GM23338 (cell line): Measurements from ENCODE around the gene CNTNAP2. TPM values are rescaled to one million over a fixed set of nuclear protein-coding genes. Genes with fewer than 3 reads are reported as not detected.

Source experiments
- ATAC-seq: fragments of 200-7000 bp; cut with Tn5 transposase; 3 replicates; pipeline ENCODE4 v1.9.1; 2020
- DNase-seq: peaks from one replicate; pipeline ENCODE4 v3.0.0-alpha.2; 2015; ENCODE audit warnings: low spot score
- H2AFZ ChIP-seq: fragments of 200-600 bp; sonication (generic); 2 replicates; pipeline ENCODE4 v1.8.0; 2016; ENCODE audit warnings: antibody characterized with exemption, mild to moderate bottlenecking, moderate library complexity
- H3F3A ChIP-seq: fragments of 200-600 bp; sonication (generic); replicated peaks from 2 replicates; pipeline ENCODE4 v1.8.0; 2017; ENCODE audit warnings: antibody characterized with exemption, mixed run types, low read depth
- H3K27ac ChIP-seq: fragments of 200-600 bp; sonication (generic); 2 replicates; pipeline ENCODE4 v1.6.1; 2016; ENCODE audit warnings: low read depth
- H3K27me3 ChIP-seq: fragments of 200-600 bp; sonication (generic); 2 replicates; pipeline ENCODE4 v1.8.0; 2016; ENCODE audit warnings: mild to moderate bottlenecking, mixed run types, moderate library complexity; ENCODE audit not compliant: insufficient read depth
- H3K36me3 ChIP-seq: fragments of 200-600 bp; sonication (generic); 2 replicates; pipeline ENCODE4 v1.8.0; 2016; ENCODE audit warnings: mild to moderate bottlenecking; ENCODE audit not compliant: insufficient read depth
- H3K4me1 ChIP-seq: fragments of 200-600 bp; sonication (generic); 2 replicates; pipeline ENCODE4 v1.8.0; 2016; ENCODE audit warnings: mild to moderate bottlenecking, moderate library complexity; ENCODE audit not compliant: insufficient read depth
- H3K4me2 ChIP-seq: fragments of 200-600 bp; sonication (generic); 2 replicates; pipeline ENCODE4 v1.7.1; 2017; ENCODE audit warnings: mixed run types
- H3K4me3 ChIP-seq: fragments of 200-600 bp; sonication (generic); 2 replicates; pipeline ENCODE4 v1.6.1; 2016; ENCODE audit warnings: mixed run types
- H3K79me2 ChIP-seq: fragments of 200-600 bp; sonication (generic); replicated peaks from 2 replicates; pipeline ENCODE4 v1.8.0; 2017; ENCODE audit warnings: mild to moderate bottlenecking; ENCODE audit not compliant: insufficient read depth
- H3K9me2 ChIP-seq: fragments of 200-600 bp; sonication (generic); 2 replicates; pipeline ENCODE4 v1.8.0; 2017; ENCODE audit not compliant: insufficient read depth
- H4K20me1 ChIP-seq: fragments of 200-600 bp; sonication (generic); replicated peaks from 2 replicates; pipeline ENCODE4 v1.8.0; 2017; ENCODE audit warnings: mild to moderate bottlenecking; ENCODE audit not compliant: insufficient read depth
- H3K27ac Mint-ChIP-seq: 2 replicates; pipeline ENCODE4 v1.8.0; 2020; ENCODE audit warnings: inconsistent platforms, mild to moderate bottlenecking, moderate library complexity, mixed read lengths
- H3K27me3 Mint-ChIP-seq: 3 replicates; pipeline ENCODE4 v1.8.0; 2022; ENCODE audit warnings: low read depth, mild to moderate bottlenecking, moderate library complexity, mixed read lengths, inconsistent platforms; ENCODE audit not compliant: insufficient read depth, poor library complexity
- H3K36me3 Mint-ChIP-seq: 3 replicates; pipeline ENCODE4 v1.8.0; 2021; ENCODE audit warnings: low read depth, mild to moderate bottlenecking, inconsistent platforms, moderate library complexity, mixed read lengths
- H3K4me1 Mint-ChIP-seq: 3 replicates; pipeline ENCODE4 v1.8.0; 2020; ENCODE audit warnings: mild to moderate bottlenecking, inconsistent platforms, mixed read lengths
- H3K4me3 Mint-ChIP-seq: 3 replicates; pipeline ENCODE4 v1.8.0; 2021; ENCODE audit warnings: moderate library complexity, mild to moderate bottlenecking, inconsistent platforms, mixed read lengths
- H3K9me3 Mint-ChIP-seq: 3 replicates; pipeline ENCODE4 v1.8.0; 2020; ENCODE audit warnings: moderate library complexity, mild to moderate bottlenecking, inconsistent platforms, mixed read lengths
- CREB1 ChIP-seq: fragments of 250-450 bp; sonication (Bioruptor Pico); IDR thresholded peaks from 2 replicates; pipeline ENCODE4 v1.5.0; 2020; ENCODE audit warnings: low read depth, mild to moderate bottlenecking, moderate library complexity
- EZH2phosphoT487 ChIP-seq: fragments of 200-600 bp; sonication (generic); IDR thresholded peaks from one replicate; pipeline ENCODE4 v1.8.1; 2018; ENCODE audit warnings: antibody characterized with exemption; ENCODE audit not compliant: unreplicated experiment
- JUNB ChIP-seq: IDR thresholded peaks from one replicate; pipeline ENCODE4 v1.6.1; 2016; ENCODE audit warnings: antibody characterized with exemption; ENCODE audit not compliant: unreplicated experiment
- NANOG ChIP-seq: IDR thresholded peaks from 2 replicates; pipeline ENCODE4 v1.6.1; 2016; ENCODE audit warnings: antibody characterized with exemption, borderline replicate concordance
- POLR2AphosphoS5 ChIP-seq: IDR thresholded peaks from 2 replicates; pipeline ENCODE4 v1.6.1; 2016; ENCODE audit warnings: antibody characterized with exemption, low read depth
- STAT1 ChIP-seq: IDR thresholded peaks from one replicate; pipeline ENCODE4 v1.6.1; 2016; ENCODE audit warnings: antibody characterized with exemption; ENCODE audit not compliant: unreplicated experiment
- ZNF114 ChIP-seq: fragments of 250-450 bp; sonication (Bioruptor Pico); IDR thresholded peaks from 2 replicates; pipeline ENCODE4 v1.5.0; 2020; ENCODE audit warnings: mild to moderate bottlenecking, moderate library complexity
- polyA plus RNA-seq: library from polyadenylated mRNA; unstranded; fragments of >200 nt; fragmentation: Nextera tagmentation; extraction: Ambion mirVana; gene quantifications from 2 replicates; pipeline ENCODE4 v1.2.1, GENCODE V29; 2016
- total RNA-seq: library from RNA; depleted of rRNA; stranded (reverse); fragments of >200 nt; shearing (Covaris generic); gene quantifications from 2 replicates; pipeline ENCODE4 v1.2.3, GENCODE V29; 2014
- TF ChIP-seq, protein P1 (sequence below), 2 experiments: fragments of 200-600 bp in 1 of 2; sonication (generic) in 1 of 2; conservative IDR thresholded peaks; 2 replicates each; pipeline versions ENCODE4 v1.5.1 to v1.6.1; 2016 to 2017; ENCODE audit warnings: antibody characterized with exemption in 2 of 2, low read depth in 2 of 2, mild to moderate bottlenecking in 2 of 2, moderate library complexity in 1 of 2
- TF ChIP-seq, protein P2 (sequence below): IDR thresholded peaks from one replicate; pipeline ENCODE4 v1.6.1; 2018; ENCODE audit warnings: antibody characterized with exemption; ENCODE audit not compliant: unreplicated experiment
- TF ChIP-seq, protein P3 (sequence below): IDR thresholded peaks from 2 replicates; pipeline ENCODE4 v1.6.1; 2016; ENCODE audit warnings: antibody characterized with exemption

The CNTNAP2 gene
- total and polyA plus RNA-seq, 2 experiments from 2014 or later, result 38.2 to 61.3 TPM

DNA sequence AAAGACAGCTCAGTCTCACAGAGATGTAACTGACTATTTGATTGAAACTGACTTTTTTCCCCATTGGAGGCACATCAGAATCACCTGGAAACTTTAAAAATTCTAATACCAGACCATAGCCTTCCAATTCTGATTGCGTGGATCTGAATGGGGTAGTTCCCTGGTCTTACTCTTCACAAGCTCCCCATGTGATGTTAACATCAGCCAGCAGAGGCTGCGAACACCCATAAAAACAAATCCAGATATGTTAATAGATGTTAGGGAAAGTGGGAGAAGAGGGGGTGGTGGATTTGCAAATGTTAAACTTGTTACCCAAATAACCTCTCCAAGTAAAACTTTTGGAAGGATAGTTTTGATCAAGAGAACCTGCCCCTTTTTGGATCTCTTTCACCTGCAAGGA lies 1133.4 kb downstream of the CNTNAP2 start:
- Histone ChIP-seq H3K36me3 (no peaks in the 10 kb centered on the region), H3K4me1 (no peaks in the 10 kb centered on the region; the same call in 1 of the 2 replicates), H3K27ac (no peak overlapping the region), H3K9me2 (no peaks in the 10 kb centered on the region), H3K4me3 (no peak overlapping the region), H3K79me2 (no peaks in the 10 kb centered on the region), H2AFZ (no peak overlapping the region), H3F3A (no peaks in the 10 kb centered on the region), H4K20me1 (no peaks in the 10 kb centered on the region), H3K27me3 (no peaks in the 10 kb centered on the region), H3K4me2 (no peak overlapping the region)
- Mint-ChIP-seq H3K9me3 (peaks cover 22% of the 10 kb centered on the region; the same call in 2 of the 3 replicates), H3K27ac (no peak overlapping the region), H3K36me3 (peaks cover 4% of the 10 kb centered on the region; the same call in 1 of the 3 replicates), H3K4me1 (peaks cover 7% of the 10 kb centered on the region; the same call in 2 of the 3 replicates), H3K4me3 (no peak overlapping the region), H3K27me3 (peaks cover 5% of the 10 kb centered on the region)
- ATAC-seq (peak; percentile 58), DNase-seq (peak; percentile 4)
- TF ChIP-seq NANOG (no peak), CREB1 (CRISPR knock-in tag) (no peak), EZH2phosphoT487 (no peak)
- TF ChIP-seq, protein P1, sequence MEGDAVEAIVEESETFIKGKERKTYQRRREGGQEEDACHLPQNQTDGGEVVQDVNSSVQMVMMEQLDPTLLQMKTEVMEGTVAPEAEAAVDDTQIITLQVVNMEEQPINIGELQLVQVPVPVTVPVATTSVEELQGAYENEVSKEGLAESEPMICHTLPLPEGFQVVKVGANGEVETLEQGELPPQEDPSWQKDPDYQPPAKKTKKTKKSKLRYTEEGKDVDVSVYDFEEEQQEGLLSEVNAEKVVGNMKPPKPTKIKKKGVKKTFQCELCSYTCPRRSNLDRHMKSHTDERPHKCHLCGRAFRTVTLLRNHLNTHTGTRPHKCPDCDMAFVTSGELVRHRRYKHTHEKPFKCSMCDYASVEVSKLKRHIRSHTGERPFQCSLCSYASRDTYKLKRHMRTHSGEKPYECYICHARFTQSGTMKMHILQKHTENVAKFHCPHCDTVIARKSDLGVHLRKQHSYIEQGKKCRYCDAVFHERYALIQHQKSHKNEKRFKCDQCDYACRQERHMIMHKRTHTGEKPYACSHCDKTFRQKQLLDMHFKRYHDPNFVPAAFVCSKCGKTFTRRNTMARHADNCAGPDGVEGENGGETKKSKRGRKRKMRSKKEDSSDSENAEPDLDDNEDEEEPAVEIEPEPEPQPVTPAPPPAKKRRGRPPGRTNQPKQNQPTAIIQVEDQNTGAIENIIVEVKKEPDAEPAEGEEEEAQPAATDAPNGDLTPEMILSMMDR (conservative IDR thresholded peaks at IDR 0.05; ENCODE audit: low read depth in 2 of 2), result peak in 1 of 2 experiments; percentile 31; a peak in 1 of 4 replicates

DNA sequence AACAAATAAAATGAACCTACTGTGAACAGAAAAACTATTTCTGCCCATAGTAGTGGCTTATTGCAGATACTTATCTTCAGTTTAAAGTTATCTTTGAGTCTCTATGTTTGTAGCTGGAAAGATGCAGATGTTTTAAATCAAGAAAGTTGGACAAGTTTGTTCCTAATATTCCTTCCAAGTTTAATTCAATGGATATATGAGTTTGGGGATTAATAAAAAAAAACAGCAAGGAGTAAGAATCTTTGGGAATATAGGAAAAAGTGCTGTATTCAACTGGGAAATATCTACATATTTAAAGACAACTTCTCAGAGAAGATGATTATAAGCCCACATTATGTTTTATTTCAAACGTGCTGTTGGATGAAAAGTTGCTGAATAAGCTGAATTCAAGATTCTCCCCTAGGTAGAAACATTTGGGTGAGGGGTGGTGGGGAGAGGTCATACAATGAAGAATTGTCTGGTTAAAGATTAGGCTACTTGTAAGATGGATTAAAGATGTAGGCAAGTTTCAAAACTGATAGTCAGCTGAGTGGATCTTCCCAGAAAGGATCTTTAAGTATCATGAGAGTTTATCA lies 1135.2 kb downstream of the CNTNAP2 start:
- no peaks in the 10 kb centered on the region for H3K9me2 ChIP-seq
- ATAC-seq (no peak), DNase-seq (no peak)
- peaks cover 2% of the 10 kb centered on the region for H3K27me3 Mint-ChIP-seq
- no peak overlapping the region for H3K27ac Mint-ChIP-seq
- H3K9me3 Mint-ChIP-seq, result peaks cover 11% of the 10 kb centered on the region; the same call in 2 of the 3 replicates
- no peak overlapping the region for H3K4me3 Mint-ChIP-seq
- no peak overlapping the region for H3K4me2 ChIP-seq
- H3K27me3 ChIP-seq, result no peaks in the 10 kb centered on the region
- H3K4me3 ChIP-seq, result no peak overlapping the region
- H3K36me3 ChIP-seq, result no peaks in the 10 kb centered on the region
- H3K4me1 Mint-ChIP-seq, result peaks cover 7% of the 10 kb centered on the region; the same call in 2 of the 3 replicates
- H3K79me2 ChIP-seq, result no peaks in the 10 kb centered on the region
- H2AFZ ChIP-seq, result no peak overlapping the region
- no peaks in the 10 kb centered on the region; the same call in 1 of the 2 replicates for H3K4me1 ChIP-seq
- H3K36me3 Mint-ChIP-seq, result no peaks in the 10 kb centered on the region
- H3F3A ChIP-seq, result no peaks in the 10 kb centered on the region
- no peak overlapping the region for H3K27ac ChIP-seq
- no peaks in the 10 kb centered on the region for H4K20me1 ChIP-seq
- no peak for TF ChIP-seq STAT1
- TF ChIP-seq, protein P2, sequence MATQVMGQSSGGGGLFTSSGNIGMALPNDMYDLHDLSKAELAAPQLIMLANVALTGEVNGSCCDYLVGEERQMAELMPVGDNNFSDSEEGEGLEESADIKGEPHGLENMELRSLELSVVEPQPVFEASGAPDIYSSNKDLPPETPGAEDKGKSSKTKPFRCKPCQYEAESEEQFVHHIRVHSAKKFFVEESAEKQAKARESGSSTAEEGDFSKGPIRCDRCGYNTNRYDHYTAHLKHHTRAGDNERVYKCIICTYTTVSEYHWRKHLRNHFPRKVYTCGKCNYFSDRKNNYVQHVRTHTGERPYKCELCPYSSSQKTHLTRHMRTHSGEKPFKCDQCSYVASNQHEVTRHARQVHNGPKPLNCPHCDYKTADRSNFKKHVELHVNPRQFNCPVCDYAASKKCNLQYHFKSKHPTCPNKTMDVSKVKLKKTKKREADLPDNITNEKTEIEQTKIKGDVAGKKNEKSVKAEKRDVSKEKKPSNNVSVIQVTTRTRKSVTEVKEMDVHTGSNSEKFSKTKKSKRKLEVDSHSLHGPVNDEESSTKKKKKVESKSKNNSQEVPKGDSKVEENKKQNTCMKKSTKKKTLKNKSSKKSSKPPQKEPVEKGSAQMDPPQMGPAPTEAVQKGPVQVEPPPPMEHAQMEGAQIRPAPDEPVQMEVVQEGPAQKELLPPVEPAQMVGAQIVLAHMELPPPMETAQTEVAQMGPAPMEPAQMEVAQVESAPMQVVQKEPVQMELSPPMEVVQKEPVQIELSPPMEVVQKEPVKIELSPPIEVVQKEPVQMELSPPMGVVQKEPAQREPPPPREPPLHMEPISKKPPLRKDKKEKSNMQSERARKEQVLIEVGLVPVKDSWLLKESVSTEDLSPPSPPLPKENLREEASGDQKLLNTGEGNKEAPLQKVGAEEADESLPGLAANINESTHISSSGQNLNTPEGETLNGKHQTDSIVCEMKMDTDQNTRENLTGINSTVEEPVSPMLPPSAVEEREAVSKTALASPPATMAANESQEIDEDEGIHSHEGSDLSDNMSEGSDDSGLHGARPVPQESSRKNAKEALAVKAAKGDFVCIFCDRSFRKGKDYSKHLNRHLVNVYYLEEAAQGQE, result no peak
- no peak for TF ChIP-seq POLR2AphosphoS5
- no peak for TF ChIP-seq ZNF114 (CRISPR knock-in tag)
- TF ChIP-seq, protein P1 (conservative IDR thresholded peaks at IDR 0.05; ENCODE audit: low read depth in 2 of 2), result no peak
- TF ChIP-seq, protein P3, sequence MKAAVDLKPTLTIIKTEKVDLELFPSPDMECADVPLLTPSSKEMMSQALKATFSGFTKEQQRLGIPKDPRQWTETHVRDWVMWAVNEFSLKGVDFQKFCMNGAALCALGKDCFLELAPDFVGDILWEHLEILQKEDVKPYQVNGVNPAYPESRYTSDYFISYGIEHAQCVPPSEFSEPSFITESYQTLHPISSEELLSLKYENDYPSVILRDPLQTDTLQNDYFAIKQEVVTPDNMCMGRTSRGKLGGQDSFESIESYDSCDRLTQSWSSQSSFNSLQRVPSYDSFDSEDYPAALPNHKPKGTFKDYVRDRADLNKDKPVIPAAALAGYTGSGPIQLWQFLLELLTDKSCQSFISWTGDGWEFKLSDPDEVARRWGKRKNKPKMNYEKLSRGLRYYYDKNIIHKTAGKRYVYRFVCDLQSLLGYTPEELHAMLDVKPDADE, result no peak
- no peak for TF ChIP-seq JUNB
- TF ChIP-seq NANOG, result no peak
